ENCODE data around the gene ITGAX. TPM values are rescaled to one million over a fixed set of nuclear protein-coding genes. Genes with fewer than 3 reads are reported as not detected.
"Not testable (repeated sequence)": the region's sequence is repeated elsewhere in the genome, so short reads cannot be mapped to it uniquely, and the experiment has no call there.

Gene ITGAX
- not detected for total RNA-seq (ENCODE audit: unreplicated experiment)
- long read RNA-seq, result 0 reads

- Mint-ChIP-seq H3K4me1 (ENCODE audit: unreplicated experiment) (no peaks in the 10 kb centered on the region), H3K27me3 (ENCODE audit: unreplicated experiment) (peaks cover 12% of the 10 kb centered on the region), H3K36me3 (ENCODE audit: low read depth, unreplicated experiment) (peaks cover 7% of the 10 kb centered on the region), H3K27ac (ENCODE audit: unreplicated experiment) (no peak within 1 kb of the TSS), H3K4me3 (ENCODE audit: unreplicated experiment) (no peak within 1 kb of the TSS), H3K9me3 (ENCODE audit: unreplicated experiment) (no peaks in the 10 kb centered on the region)
- no peak for DNase-seq (ENCODE audit: low spot score)
- TF ChIP-seq, protein P1, sequence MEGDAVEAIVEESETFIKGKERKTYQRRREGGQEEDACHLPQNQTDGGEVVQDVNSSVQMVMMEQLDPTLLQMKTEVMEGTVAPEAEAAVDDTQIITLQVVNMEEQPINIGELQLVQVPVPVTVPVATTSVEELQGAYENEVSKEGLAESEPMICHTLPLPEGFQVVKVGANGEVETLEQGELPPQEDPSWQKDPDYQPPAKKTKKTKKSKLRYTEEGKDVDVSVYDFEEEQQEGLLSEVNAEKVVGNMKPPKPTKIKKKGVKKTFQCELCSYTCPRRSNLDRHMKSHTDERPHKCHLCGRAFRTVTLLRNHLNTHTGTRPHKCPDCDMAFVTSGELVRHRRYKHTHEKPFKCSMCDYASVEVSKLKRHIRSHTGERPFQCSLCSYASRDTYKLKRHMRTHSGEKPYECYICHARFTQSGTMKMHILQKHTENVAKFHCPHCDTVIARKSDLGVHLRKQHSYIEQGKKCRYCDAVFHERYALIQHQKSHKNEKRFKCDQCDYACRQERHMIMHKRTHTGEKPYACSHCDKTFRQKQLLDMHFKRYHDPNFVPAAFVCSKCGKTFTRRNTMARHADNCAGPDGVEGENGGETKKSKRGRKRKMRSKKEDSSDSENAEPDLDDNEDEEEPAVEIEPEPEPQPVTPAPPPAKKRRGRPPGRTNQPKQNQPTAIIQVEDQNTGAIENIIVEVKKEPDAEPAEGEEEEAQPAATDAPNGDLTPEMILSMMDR (IDR thresholded peaks at IDR 0.05; ENCODE audit: unreplicated experiment), result no peak
Observed at GRCh38 chr16:31354394-31355291, at the start of gene ITGAX. TSS of gene ITGAX (plus strand) at chr16:31355176. CDS start at chr16:31355255, 79 bp downstream.

- TF ChIP-seq, protein P1 (IDR thresholded peaks at IDR 0.05; ENCODE audit: unreplicated experiment), result no peak
- Mint-ChIP-seq H3K4me3 (ENCODE audit: unreplicated experiment) (no peak overlapping the region), H3K27ac (ENCODE audit: unreplicated experiment) (no peak overlapping the region), H3K4me1 (ENCODE audit: unreplicated experiment) (no peaks in the 10 kb centered on the region), H3K27me3 (ENCODE audit: unreplicated experiment) (no peaks in the 10 kb centered on the region), H3K9me3 (ENCODE audit: unreplicated experiment) (no peaks in the 10 kb centered on the region), H3K36me3 (ENCODE audit: low read depth, unreplicated experiment) (no peaks in the 10 kb centered on the region)
- DNase-seq (ENCODE audit: low spot score), result no peak
Observed at GRCh38 chr16:31305219-31305618, 49.8 kb upstream of the ITGAX start.

DNA sequence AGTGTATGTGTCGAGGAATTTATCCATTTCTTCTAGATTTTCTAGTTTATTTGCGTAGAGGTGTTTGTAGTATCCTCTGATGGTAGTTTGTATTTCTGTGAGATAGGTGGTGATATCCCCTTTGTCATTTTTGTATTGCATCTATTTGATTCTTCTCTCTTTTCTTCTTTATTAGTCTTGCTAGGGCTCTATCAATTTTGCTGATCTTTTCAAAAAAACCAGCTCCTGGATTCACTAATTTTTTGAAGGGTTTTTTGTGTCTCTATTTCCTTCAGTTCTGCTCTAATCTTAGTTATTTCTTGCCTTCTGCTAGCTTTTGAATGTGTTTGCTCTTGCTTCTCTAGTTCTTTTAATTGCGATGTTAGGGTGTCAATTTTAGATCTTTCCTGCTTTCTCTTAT, 46.6 kb upstream of the ITGAX start:
- not testable (repeated sequence) for H3K27ac Mint-ChIP-seq (ENCODE audit: unreplicated experiment); H3K4me3 Mint-ChIP-seq (ENCODE audit: unreplicated experiment); H3K4me1 Mint-ChIP-seq (ENCODE audit: unreplicated experiment); H3K27me3 Mint-ChIP-seq (ENCODE audit: unreplicated experiment); H3K36me3 Mint-ChIP-seq (ENCODE audit: low read depth, unreplicated experiment); DNase-seq (ENCODE audit: low spot score); H3K9me3 Mint-ChIP-seq (ENCODE audit: unreplicated experiment)

DNA sequence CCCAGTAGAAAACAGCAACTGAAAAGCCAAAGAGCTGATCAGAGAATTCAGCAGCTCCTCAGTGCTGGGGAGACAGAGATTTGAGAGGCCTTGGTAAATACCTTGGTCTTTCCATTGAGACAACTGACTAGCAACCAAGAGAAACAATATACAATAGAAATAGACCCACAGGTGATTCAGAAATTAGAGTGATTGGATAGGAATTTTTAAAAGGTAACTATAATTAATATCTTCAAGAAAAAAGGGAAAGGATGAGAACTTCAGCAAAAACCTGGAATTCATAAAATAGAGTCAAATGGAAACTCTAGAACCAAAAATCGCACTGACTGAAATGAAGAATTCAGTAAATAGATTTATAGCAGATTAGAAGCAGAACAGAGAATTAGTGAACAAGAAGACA, 32.5 kb upstream of the ITGAX start:
- DNase-seq (ENCODE audit: low spot score), result no peak
- Mint-ChIP-seq H3K4me3 (ENCODE audit: unreplicated experiment) (no peak overlapping the region), H3K36me3 (ENCODE audit: low read depth, unreplicated experiment) (peaks cover 13% of the 10 kb centered on the region), H3K27me3 (ENCODE audit: unreplicated experiment) (peaks cover under 1% of the 10 kb centered on the region), H3K4me1 (ENCODE audit: unreplicated experiment) (no peaks in the 10 kb centered on the region), H3K27ac (ENCODE audit: unreplicated experiment) (no peak overlapping the region), H3K9me3 (ENCODE audit: unreplicated experiment) (peaks cover 6% of the 10 kb centered on the region)
- TF ChIP-seq, protein P1 (IDR thresholded peaks at IDR 0.05; ENCODE audit: unreplicated experiment), result no peak

- Mint-ChIP-seq H3K4me3 (ENCODE audit: unreplicated experiment) (no peak overlapping the region), H3K27ac (ENCODE audit: unreplicated experiment) (no peak overlapping the region), H3K4me1 (ENCODE audit: unreplicated experiment) (no peaks in the 10 kb centered on the region), H3K9me3 (ENCODE audit: unreplicated experiment) (peaks cover 6% of the 10 kb centered on the region), H3K27me3 (ENCODE audit: unreplicated experiment) (peaks cover 11% of the 10 kb centered on the region), H3K36me3 (ENCODE audit: low read depth, unreplicated experiment) (peaks cover 13% of the 10 kb centered on the region)
- no peak for DNase-seq (ENCODE audit: low spot score)
- TF ChIP-seq, protein P1 (IDR thresholded peaks at IDR 0.05; ENCODE audit: unreplicated experiment), result no peak
Observed at GRCh38 chr16:31323959-31324629, 30.9 kb upstream of the ITGAX start.

Data from endothelial cell (in vitro differentiated cells).